Measurements from ENCODE around the gene FLYWCH1.

The FLYWCH1 gene

GRCh38 chr16:2950773-2951172 is 39.0 kb downstream of the FLYWCH1 start:
- no peak overlapping the region for H3K27ac Mint-ChIP-seq
- H3K4me3 Mint-ChIP-seq, result no peak overlapping the region

GRCh38 chr16:2952679-2953078 is 40.9 kb downstream of the FLYWCH1 start:
- H3K9me3 Mint-ChIP-seq, result no peaks in the 10 kb centered on the region
- H3K4me3 Mint-ChIP-seq, result no peak overlapping the region
- H3K27ac Mint-ChIP-seq, result no peak overlapping the region
- H3K27me3 Mint-ChIP-seq, result peaks cover 61% of the 10 kb centered on the region
- H3K36me3 Mint-ChIP-seq, result peaks cover 20% of the 10 kb centered on the region
- no peak for ATAC-seq
- H3K4me1 Mint-ChIP-seq, result peaks cover 10% of the 10 kb centered on the region

More at GRCh38 chr16:2950773-2951172, 39.0 kb downstream of the FLYWCH1 start:
- Mint-ChIP-seq H3K4me1 (peaks cover 10% of the 10 kb centered on the region), H3K27me3 (peaks cover 42% of the 10 kb centered on the region), H3K36me3 (peaks cover 30% of the 10 kb centered on the region), H3K9me3 (no peaks in the 10 kb centered on the region)
- ATAC-seq, result no peak

DNA sequence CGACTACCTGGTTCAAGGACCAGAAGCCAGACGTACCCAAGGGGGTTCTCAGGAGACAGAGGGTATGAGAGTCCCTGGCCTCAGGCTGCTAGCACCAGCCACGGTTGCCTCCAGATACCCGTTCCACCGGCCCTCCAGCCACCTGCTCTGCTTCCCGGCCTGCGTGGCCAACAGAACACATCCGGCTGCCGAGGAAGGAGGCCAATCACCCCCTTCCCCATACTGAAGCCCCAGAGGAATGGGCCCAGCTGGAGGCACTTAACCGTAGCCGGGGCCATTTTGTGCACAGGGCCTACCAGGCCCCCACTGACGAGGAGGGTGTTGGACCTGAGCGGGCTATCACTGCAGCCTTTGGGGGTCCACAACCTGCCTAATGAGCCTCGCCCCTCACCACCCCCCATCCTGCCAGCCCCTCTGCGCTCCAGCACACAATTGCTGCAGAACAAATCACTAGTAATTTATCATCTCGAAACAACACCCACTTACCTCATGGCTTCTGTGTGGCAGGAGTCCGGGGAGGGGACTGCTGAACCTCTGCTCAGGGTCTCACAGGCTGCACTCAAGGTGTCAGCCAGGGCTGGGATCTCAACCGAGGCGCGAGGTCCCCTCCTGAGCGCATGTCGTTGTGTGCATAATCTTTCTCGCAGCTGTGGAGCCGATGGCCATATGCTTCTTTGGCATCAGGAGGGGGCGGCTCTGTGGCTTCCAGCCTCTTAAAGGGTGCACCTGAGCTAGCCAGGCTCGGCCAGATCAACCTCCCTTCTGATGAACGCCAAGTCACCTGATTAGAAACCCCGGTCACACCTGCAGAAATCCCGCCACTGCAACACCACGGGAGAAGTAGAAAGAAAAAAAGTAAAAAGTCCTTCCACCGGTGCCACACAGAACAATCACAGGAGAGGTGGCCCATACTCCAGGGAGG is 42.2 kb downstream of the FLYWCH1 start:
- Mint-ChIP-seq H3K4me3 (no peak overlapping the region), H3K36me3 (peaks cover 10% of the 10 kb centered on the region), H3K27me3 (peaks cover 68% of the 10 kb centered on the region), H3K27ac (no peak overlapping the region), H3K9me3 (no peaks in the 10 kb centered on the region), H3K4me1 (peaks cover 10% of the 10 kb centered on the region)
- ATAC-seq, result no peak

- Mint-ChIP-seq H3K27me3 (peaks cover 76% of the 10 kb centered on the region), H3K4me1 (peaks cover 10% of the 10 kb centered on the region)
Observed at GRCh38 chr16:2954656-2955381, 43.1 kb downstream of the FLYWCH1 start.

GRCh38 chr16:2955438-2955778 is 43.7 kb downstream of the FLYWCH1 start:
- Mint-ChIP-seq H3K27me3 (peaks cover 82% of the 10 kb centered on the region), H3K4me1 (peaks cover 10% of the 10 kb centered on the region), H3K9me3 (no peaks in the 10 kb centered on the region), H3K27ac (no peak overlapping the region), H3K36me3 (no peaks in the 10 kb centered on the region), H3K4me3 (no peak overlapping the region)
- no peak for ATAC-seq

More at GRCh38 chr16:2954656-2955381, 43.1 kb downstream of the FLYWCH1 start:
- ATAC-seq, result peak; percentile 14
- no peak overlapping the region for H3K4me3 Mint-ChIP-seq
- H3K9me3 Mint-ChIP-seq, result no peaks in the 10 kb centered on the region
- H3K27ac Mint-ChIP-seq, result no peak overlapping the region
- H3K36me3 Mint-ChIP-seq, result peaks cover 1% of the 10 kb centered on the region

DNA sequence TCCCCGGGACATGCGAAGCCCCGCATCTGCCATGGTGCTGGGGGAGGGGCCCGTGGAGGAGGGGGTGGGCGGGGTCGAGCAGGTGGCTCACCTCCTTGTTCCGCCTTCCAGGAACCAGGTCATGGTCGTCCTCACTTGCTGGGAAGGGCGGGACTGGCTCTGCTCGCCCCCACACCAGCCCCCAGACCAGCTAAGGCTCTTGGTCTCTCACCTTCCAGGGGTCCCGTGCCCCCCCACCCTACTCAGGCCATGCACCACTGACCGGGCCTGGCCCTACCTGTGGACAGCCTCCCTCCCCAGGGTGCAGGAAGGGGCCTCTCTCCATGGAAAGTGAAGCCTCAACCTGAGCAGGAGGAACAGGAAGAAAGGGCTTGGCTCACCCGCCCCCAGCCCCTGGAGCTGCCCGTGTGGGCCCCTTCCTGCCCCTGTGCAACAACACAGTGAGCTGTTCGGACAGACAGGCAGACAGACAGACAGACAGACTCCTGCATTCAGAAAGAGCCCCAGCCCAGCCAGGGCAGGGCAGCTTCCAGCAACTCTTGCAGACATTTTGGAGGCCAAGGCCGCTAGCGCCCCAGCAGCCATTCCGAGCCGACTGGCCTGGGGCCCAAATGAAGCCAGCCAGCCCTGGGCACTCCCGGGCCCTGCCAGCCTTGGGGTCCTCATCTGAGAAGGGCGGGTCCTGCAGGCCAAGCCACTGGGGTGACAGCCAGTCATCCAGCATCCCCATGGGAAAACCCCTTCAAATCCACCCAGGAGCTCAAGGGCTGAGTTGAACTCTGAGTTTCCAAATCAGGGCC is 44.2 kb downstream of the FLYWCH1 start:
- no peaks in the 10 kb centered on the region for H3K36me3 Mint-ChIP-seq
- no peak overlapping the region for H3K4me3 Mint-ChIP-seq
- no peak overlapping the region for H3K27ac Mint-ChIP-seq
- H3K4me1 Mint-ChIP-seq, result peaks cover 10% of the 10 kb centered on the region
- H3K27me3 Mint-ChIP-seq, result peaks cover 88% of the 10 kb centered on the region
- no peaks in the 10 kb centered on the region for H3K9me3 Mint-ChIP-seq
- ATAC-seq, result no peak

- H3K27me3 Mint-ChIP-seq, result peaks cover 88% of the 10 kb centered on the region
- H3K36me3 Mint-ChIP-seq, result no peaks in the 10 kb centered on the region
- ATAC-seq, result no peak
- H3K4me3 Mint-ChIP-seq, result no peak overlapping the region
- peaks cover 12% of the 10 kb centered on the region for H3K4me1 Mint-ChIP-seq
- H3K27ac Mint-ChIP-seq, result no peak overlapping the region
- no peaks in the 10 kb centered on the region for H3K9me3 Mint-ChIP-seq
Observed at GRCh38 chr16:2956579-2956956, 44.8 kb downstream of the FLYWCH1 start.

- no peak for ATAC-seq
- Mint-ChIP-seq H3K9me3 (no peaks in the 10 kb centered on the region), H3K4me1 (peaks cover 29% of the 10 kb centered on the region), H3K4me3 (no peak overlapping the region), H3K27me3 (peaks cover 94% of the 10 kb centered on the region), H3K27ac (no peak overlapping the region), H3K36me3 (no peaks in the 10 kb centered on the region)
Observed at GRCh38 chr16:2959206-2959605, 47.5 kb downstream of the FLYWCH1 start.

GRCh38 chr16:2960183-2961010 is 48.7 kb downstream of the FLYWCH1 start:
- Mint-ChIP-seq H3K9me3 (no peaks in the 10 kb centered on the region), H3K4me3 (no peak overlapping the region), H3K27ac (no peak overlapping the region), H3K27me3 (peaks cover 89% of the 10 kb centered on the region), H3K4me1 (peaks cover 36% of the 10 kb centered on the region), H3K36me3 (no peaks in the 10 kb centered on the region)
- ATAC-seq, result no peak

DNA sequence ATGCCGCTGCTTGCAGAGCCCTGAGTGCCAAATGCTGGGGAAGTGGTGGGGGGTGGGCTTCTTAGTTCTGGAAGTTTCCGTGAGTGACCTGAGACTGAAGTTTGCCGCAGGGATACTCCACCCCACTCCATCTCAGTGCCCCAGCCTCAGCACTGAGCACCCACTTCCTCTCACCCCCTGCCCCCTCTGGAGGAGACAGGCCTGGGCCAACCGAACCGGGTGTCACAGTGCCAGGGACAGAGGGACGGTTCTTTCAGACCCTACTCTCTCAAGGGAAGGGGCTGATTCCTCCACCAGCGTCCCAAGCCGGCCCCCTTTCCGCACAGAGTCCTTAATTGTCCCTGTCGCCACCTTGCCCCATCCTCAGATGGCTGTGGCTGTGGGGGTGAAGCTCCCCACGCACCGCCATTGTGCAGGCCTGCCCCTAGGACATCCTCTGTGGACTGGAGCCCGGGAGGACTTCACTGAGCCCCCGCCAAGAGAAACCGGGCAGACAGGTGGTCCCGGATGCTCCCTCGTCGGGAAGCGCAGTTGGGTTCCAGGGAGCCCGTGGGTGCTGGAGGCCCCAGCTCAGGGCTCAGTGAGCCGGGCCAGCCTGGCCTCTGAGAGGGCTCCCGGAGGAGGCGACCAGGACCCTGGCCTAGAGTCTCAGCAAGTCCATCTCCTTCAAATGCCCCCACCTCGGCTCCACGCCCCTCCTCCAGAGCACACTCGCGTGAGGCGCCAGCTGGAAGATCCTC is 50.8 kb downstream of the FLYWCH1 start:
- no peak for ATAC-seq
- Mint-ChIP-seq H3K4me1 (peaks cover 38% of the 10 kb centered on the region), H3K27ac (no peak overlapping the region), H3K27me3 (peaks cover 68% of the 10 kb centered on the region), H3K4me3 (no peak overlapping the region), H3K9me3 (no peaks in the 10 kb centered on the region), H3K36me3 (no peaks in the 10 kb centered on the region)

DNA sequence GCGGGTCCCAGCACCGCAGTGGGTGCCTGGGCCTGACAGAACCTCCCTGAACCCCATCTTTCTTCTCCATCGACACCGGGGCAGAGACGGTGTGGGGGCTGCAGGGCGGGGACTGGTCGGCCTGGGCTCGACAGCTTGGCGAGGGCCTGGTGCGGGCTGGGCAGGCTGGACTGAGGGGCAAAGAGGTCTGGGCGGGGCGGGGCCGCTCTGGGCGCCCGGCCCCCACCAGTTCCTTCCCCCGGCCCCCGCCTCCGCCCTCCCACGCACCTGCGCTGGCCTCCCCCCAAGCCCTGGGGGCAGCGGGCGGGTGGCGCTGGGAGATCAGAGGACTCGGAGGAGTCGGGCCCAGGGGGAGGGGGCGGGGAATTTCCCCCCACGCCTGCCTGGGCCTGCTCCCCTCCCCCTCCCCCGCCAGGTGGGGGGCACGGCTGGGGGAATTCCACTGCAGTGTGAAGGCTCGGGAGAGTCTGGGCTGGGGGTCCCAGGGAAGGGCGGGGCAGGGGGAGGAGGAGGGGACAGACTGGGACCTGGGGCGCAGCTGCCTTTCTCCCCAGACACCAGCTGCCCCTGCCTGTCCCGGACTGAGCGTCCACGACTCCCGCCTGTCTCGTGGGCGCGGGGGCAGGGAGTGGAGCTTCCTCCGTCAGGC is 51.5 kb downstream of the FLYWCH1 start:
- no peaks in the 10 kb centered on the region for H3K36me3 Mint-ChIP-seq
- no peaks in the 10 kb centered on the region for H3K9me3 Mint-ChIP-seq
- H3K27me3 Mint-ChIP-seq, result peaks cover 73% of the 10 kb centered on the region
- no peak overlapping the region for H3K27ac Mint-ChIP-seq
- H3K4me3 Mint-ChIP-seq, result peak overlapping the region; percentile 79
- no peak for ATAC-seq
- peaks cover 44% of the 10 kb centered on the region for H3K4me1 Mint-ChIP-seq

DNA sequence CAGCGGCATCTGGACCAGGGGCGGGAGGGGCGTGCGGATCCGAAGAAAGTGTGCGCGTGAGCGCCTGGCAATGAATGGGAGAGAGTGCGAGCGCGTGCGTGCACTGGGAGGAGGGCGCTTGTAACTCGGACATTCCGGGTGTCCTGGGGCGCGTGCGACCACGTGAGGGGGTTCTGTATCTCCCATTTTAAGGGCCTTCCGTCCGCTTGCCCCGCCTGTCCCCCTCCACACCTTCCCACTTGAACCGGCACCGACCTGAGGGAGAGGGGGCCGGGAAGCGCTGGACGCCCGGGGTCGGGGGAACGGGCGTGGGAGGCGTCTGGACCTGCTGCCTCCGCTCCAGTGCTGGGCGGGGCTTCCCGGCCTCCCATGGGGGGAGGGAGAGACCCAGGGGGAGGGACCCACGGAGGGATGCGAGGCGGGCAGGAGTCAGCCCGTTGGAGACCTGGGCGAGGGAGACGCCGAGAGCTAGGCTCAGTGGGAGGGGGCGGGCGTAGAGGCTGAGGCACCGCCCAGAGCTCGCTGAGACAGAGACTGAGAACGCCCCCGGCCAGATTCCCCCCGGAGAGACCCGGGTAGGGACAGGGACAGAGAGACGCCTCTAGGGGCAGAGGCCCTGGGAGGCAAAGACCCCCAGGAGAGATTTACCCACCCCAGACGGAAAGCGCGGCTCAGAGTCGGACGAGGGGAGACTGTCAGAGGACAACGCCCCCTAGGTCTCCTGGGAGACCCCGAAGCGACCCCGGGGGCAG is 52.2 kb downstream of the FLYWCH1 start, which contains the start of gene KREMEN2:
TSS of gene KREMEN2 (plus strand) at position 553 of the 752 bp plus-strand sequence. CDS start 246 bp downstream, outside the sequence.
- H3K27ac Mint-ChIP-seq, result no peak within 1 kb of the TSS
- ATAC-seq, result no peak
- H3K27me3 Mint-ChIP-seq, result peaks cover 72% of the 10 kb centered on the region
- H3K36me3 Mint-ChIP-seq, result no peaks in the 10 kb centered on the region
- H3K4me1 Mint-ChIP-seq, result peaks cover 51% of the 10 kb centered on the region
- no peaks in the 10 kb centered on the region for H3K9me3 Mint-ChIP-seq
- H3K4me3 Mint-ChIP-seq, result peak within 1 kb of the TSS; percentile 79
